Astrocyte (in vitro differentiated cells and primary cell): ENCODE data around the gene MEIOC.
A peak's percentile ranks its signal among the peaks of the same experiment; 100 is the strongest.

Experiments used
- CTCF ChIP-seq: IDR thresholded peaks from 2 replicates; pipeline ENCODE4 v1.5.1; 2011; ENCODE audit warnings: low read depth, mild to moderate bottlenecking, inconsistent platforms, low read length, moderate library complexity; ENCODE audit not compliant: insufficient read depth
- EZH2 ChIP-seq: IDR thresholded peaks from 2 replicates; pipeline ENCODE4 v1.6.1; 2012; ENCODE audit warnings: mild to moderate bottlenecking, low read length, inconsistent platforms; ENCODE audit not compliant: insufficient read depth

DNA sequence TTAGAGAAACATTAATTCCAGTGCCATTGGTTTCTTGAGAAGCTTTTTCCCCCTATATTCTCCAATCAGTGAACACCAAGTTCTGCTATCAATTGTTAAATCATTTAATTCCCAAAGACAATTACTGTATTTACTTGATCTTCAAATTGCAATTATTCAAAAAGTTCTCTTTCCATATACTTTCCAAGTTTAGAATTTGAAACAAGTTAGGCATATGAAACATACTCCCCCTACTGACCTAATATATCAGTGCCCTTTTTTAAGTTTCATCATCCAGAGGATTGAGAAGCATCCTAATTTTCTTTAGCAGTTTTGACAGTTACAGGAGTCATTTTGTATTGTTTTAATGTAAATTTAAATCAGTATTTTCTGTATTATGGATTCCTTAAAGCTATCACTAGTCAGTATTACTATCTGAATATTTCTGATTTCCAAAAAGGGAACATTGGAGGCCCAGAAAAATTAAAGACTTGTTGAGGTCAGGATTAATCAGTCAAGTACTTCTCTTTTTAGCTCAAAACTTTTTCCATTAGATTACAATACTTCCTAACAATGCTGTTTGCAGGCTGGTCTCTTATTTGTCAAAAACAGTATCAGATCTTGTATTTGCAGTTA, 16.3 kb downstream of the MEIOC start:
- TF ChIP-seq CTCF (peak; percentile 44), EZH2 (no peak)
